Stimulated activated CD4-positive, alpha-beta T cell treated with anti-CD3 and anti-CD28 coated beads, Interleukin-4, amount 100 ng/mL, for 48 hours (primary cell): Measurements from ENCODE around the gene ACSL5.
"Not testable (repeated sequence)": the region's sequence is repeated elsewhere in the genome, so short reads cannot be mapped to it uniquely, and the experiment has no call there.

ENCODE experiments used
- DNase-seq, 2 donors: peaks; one replicate each; pipeline ENCODE4 v3.0.0-alpha.2; 2020; ENCODE audit warnings: low read depth in 2 of 2

The ACSL5 gene

GRCh38 chr10:112464074-112464473, 90.2 kb downstream of the ACSL5 start:
- not testable (repeated sequence) for DNase-seq

- no peak for DNase-seq
Measured at GRCh38 chr10:112465299-112465883, 91.5 kb downstream of the ACSL5 start.

GRCh38 chr10:112466802-112467201, 92.9 kb downstream of the ACSL5 start:
- DNase-seq: no peak

DNA sequence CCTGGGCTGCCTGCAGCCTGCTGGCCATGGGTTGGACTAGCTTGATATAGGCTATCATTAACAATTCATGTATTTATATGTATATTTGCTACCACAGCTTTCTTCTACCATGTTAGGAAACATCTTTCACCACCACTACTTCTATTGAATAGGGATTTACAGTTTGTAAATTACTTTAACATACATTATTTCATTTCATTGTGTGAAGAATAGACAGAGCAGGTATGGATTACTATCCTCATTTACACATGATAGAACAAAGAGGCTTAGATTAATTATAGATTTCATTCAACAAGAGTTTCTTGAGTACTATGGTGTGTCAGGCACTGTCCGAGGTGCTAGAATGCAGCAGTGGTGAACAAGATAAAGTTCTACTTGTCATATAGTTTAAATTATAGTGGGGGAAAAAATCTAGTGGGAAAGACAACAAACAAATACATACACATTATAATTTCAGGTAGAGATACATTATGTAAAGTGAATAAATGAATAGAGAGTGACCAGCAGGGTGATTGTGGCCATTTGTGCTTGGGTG, 93.7 kb downstream of the ACSL5 start:
- DNase-seq: no peak

DNA sequence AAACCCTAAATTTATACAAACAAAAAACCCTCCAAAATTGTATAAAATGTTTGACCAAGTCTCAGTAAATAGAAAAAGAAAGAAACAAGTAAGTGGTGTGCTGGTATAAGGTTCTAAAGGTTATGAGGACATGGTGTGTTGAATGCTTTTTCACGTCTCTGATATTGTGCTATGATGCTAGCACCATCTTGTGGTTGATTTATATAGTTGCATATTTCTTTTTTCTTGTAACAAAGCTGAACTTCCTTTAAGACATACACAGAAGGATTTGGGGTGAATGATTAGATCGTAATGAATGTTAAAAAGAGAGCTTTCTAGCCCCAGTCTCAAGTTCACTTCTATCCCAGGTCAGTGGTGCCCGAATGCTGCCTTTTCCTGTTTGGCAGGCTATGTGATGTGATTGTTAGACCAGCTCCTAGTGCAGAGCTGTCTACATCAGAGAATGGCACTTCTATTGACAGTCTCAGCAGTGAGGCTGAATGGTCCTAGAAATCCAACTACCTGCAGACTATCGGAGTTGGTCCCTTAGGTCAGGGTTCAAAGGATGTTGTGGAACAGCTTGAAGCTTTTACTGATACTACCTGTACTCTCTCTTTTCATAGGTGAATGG, 98.1 kb downstream of the ACSL5 start:
- no peak for DNase-seq

GRCh38 chr10:112475575-112476218, 101.8 kb downstream of the ACSL5 start:
- DNase-seq: no peak
